ENCODE data around the gene CNPY1.

- TF ChIP-seq CTCF (IDR thresholded peaks at IDR 0.05): no peak
- no peak for TF ChIP-seq POLR2AphosphoS5 (IDR thresholded peaks at IDR 0.05)
- TF ChIP-seq EP300 (IDR thresholded peaks at IDR 0.05): no peak
Measured at GRCh38 chr7:155486783-155487508, 59.4 kb downstream of the CNPY1 start.

Measured in suprapubic skin (tissue), 4 donors.